ENCODE data around the gene KLHL25. TPM values are rescaled to one million over a fixed set of nuclear protein-coding genes. Genes with fewer than 3 reads are reported as not detected.

KLHL25 gene
- total and polyA plus RNA-seq, 2 of the 13 experiments (the other 11 are each of a cell fraction or from before 2014, with no cell fraction given), result 3.7 to 8.2 TPM

DNA sequence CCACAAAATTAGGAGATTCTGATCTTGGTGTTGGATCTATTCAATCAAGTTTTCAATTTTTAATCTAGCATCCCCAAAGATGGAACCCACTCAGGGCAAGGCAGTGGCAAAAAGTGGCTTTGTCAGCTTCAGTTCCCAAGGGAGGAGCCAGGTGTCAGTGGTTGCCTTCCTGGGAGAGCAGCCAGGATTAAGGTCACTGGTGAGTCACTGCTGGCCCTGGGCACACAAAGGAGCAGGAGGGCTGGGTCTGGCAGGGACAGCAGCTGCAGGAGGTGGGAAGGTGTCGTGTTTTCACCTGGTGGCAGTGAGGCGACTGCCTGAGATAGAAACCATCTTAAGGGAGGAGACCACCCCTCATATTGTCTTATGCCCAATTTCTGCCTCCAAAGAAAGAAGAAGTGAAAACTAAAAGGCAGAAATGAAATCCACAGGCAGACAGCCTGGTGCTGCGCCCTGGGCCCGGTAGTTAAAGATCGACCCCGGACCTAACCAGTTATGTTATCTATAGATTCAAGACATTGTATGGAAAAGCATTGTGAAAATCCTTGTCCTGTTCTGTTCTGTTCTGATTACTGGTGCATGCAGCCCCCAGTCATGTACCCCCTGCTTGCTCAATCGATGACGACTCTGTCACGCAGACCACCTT lies 5.9 kb upstream of the KLHL25 start (continued):
- TF ChIP-seq RBFOX2 (IDR thresholded peaks at IDR 0.05; ENCODE audit: low read depth, low read length) (no peak), MEF2D (CRISPR knock-in tag; IDR thresholded peaks at IDR 0.05) (no peak), STAG1 (CRISPR knock-in tag; IDR thresholded peaks at IDR 0.05) (peak; percentile 59), SP1 (IDR thresholded peaks at IDR 0.05) (no peak), SP1 (CRISPR knock-in tag; IDR thresholded peaks at IDR 0.05) (no peak), NR2F1 (CRISPR knock-in tag; IDR thresholded peaks at IDR 0.05) (0 out of 4 replicates have a peak, but pooled peaks of 1 of the 2 experiments have one; percentile 48), CCDC6 (CRISPR knock-in tag; IDR thresholded peaks at IDR 0.05) (no peak), ZNF333 (CRISPR knock-in tag; IDR thresholded peaks at IDR 0.05; ENCODE audit: borderline replicate concordance) (no peak), ZNF773 (CRISPR knock-in tag; IDR thresholded peaks at IDR 0.05; ENCODE audit: borderline replicate concordance) (no peak), ZNF768 (CRISPR knock-in tag; IDR thresholded peaks at IDR 0.05) (no peak), SRSF4 (IDR thresholded peaks at IDR 0.05; ENCODE audit: low read depth, low read length, poor library complexity, severe bottlenecking) (no peak), SAP130 (CRISPR knock-in tag; IDR thresholded peaks at IDR 0.05; ENCODE audit: low read depth) (0 out of 2 replicates have a peak, but pooled peaks have one; percentile 42), NONO (IDR thresholded peaks at IDR 0.05) (no peak), NONO (CRISPR knock-in tag; conservative IDR thresholded peaks at IDR 0.05) (no peak), ZNF644 (CRISPR knock-in tag; IDR thresholded peaks at IDR 0.05; ENCODE audit: low read depth) (peak; percentile 44; the same call in 1 of the 2 replicates), MYNN (CRISPR knock-in tag; IDR thresholded peaks at IDR 0.05; ENCODE audit: low read depth) (no peak), NR3C1 (CRISPR knock-in tag; IDR thresholded peaks at IDR 0.05) (no peak), NR2F6 (IDR thresholded peaks at IDR 0.05) (no peak), NR2F6 (CRISPR knock-in tag; IDR thresholded peaks at IDR 0.05) (peak; percentile 72; the same call in 1 of the 2 replicates), FOSL2 (CRISPR knock-in tag; IDR thresholded peaks at IDR 0.05) (peak; percentile 97), SRF (IDR thresholded peaks at IDR 0.05; ENCODE audit: low read depth, low read length) (no peak), TEAD3 (CRISPR knock-in tag; optimal IDR thresholded peaks at IDR 0.05; ENCODE audit: borderline replicate concordance) (peak; percentile 51)
- TF ChIP-seq, protein P1, sequence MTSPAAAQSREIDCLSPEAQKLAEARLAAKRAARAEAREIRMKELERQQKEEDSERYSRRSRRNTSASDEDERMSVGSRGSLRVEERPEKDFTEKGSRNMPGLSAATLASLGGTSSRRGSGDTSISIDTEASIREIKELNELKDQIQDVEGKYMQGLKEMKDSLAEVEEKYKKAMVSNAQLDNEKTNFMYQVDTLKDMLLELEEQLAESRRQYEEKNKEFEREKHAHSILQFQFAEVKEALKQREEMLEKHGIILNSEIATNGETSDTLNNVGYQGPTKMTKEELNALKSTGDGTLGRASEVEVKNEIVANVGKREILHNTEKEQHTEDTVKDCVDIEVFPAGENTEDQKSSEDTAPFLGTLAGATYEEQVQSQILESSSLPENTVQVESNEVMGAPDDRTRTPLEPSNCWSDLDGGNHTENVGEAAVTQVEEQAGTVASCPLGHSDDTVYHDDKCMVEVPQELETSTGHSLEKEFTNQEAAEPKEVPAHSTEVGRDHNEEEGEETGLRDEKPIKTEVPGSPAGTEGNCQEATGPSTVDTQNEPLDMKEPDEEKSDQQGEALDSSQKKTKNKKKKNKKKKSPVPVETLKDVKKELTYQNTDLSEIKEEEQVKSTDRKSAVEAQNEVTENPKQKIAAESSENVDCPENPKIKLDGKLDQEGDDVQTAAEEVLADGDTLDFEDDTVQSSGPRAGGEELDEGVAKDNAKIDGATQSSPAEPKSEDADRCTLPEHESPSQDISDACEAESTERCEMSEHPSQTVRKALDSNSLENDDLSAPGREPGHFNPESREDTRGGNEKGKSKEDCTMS (CRISPR knock-in tag; conservative IDR thresholded peaks at IDR 0.05), result no peak
- TF ChIP-seq, protein P2, sequence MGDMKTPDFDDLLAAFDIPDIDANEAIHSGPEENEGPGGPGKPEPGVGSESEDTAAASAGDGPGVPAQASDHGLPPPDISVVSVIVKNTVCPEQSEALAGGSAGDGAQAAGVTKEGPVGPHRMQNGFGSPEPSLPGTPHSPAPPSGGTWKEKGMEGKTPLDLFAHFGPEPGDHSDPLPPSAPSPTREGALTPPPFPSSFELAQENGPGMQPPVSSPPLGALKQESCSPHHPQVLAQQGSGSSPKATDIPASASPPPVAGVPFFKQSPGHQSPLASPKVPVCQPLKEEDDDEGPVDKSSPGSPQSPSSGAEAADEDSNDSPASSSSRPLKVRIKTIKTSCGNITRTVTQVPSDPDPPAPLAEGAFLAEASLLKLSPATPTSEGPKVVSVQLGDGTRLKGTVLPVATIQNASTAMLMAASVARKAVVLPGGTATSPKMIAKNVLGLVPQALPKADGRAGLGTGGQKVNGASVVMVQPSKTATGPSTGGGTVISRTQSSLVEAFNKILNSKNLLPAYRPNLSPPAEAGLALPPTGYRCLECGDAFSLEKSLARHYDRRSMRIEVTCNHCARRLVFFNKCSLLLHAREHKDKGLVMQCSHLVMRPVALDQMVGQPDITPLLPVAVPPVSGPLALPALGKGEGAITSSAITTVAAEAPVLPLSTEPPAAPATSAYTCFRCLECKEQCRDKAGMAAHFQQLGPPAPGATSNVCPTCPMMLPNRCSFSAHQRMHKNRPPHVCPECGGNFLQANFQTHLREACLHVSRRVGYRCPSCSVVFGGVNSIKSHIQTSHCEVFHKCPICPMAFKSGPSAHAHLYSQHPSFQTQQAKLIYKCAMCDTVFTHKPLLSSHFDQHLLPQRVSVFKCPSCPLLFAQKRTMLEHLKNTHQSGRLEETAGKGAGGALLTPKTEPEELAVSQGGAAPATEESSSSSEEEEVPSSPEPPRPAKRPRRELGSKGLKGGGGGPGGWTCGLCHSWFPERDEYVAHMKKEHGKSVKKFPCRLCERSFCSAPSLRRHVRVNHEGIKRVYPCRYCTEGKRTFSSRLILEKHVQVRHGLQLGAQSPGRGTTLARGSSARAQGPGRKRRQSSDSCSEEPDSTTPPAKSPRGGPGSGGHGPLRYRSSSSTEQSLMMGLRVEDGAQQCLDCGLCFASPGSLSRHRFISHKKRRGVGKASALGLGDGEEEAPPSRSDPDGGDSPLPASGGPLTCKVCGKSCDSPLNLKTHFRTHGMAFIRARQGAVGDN (CRISPR knock-in tag; IDR thresholded peaks at IDR 0.05), result peak; percentile 45
- TF ChIP-seq, protein P3, sequence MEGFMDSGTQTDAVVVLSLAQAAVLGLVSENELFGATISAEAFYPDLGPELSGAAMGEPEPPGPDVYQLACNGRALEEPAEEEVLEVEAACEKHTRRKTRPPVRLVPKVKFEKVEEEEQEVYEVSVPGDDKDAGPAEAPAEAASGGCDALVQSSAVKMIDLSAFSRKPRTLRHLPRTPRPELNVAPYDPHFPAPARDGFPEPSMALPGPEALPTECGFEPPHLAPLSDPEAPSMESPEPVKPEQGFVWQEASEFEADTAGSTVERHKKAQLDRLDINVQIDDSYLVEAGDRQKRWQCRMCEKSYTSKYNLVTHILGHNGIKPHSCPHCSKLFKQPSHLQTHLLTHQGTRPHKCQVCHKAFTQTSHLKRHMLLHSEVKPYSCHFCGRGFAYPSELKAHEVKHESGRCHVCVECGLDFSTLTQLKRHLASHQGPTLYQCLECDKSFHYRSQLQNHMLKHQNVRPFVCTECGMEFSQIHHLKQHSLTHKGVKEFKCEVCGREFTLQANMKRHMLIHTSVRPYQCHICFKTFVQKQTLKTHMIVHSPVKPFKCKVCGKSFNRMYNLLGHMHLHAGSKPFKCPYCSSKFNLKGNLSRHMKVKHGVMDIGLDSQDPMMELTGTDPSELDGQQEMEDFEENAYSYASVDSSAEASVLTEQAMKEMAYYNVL (CRISPR knock-in tag; IDR thresholded peaks at IDR 0.05; ENCODE audit: borderline replicate concordance), result no peak

Data from HepG2 (cell line).